Mucosa of descending colon (tissue), 3 donors: ENCODE results near the gene BNC2. TPM values are rescaled to one million over a fixed set of nuclear protein-coding genes. Genes with fewer than 3 reads are reported as not detected.

ENCODE experiments used
- ATAC-seq: fragments of 200-7000 bp; cut with Tn5 transposase; one replicate; pipeline ENCODE4 v1.9.1; 2020; ENCODE audit warnings: mild to moderate bottlenecking, moderate library complexity
- DNase-seq, 3 donors: peaks; one replicate each; pipeline ENCODE4 v3.0.0-alpha.2; 2020
- H3K36me3 ChIP-seq: fragments of 200-600 bp; one replicate; pipeline ENCODE4 v1.8.0; 2021; ENCODE audit warnings: low read depth, mild to moderate bottlenecking
- H3K4me1 ChIP-seq: fragments of 200-600 bp; one replicate; pipeline ENCODE4 v1.8.0; 2021; ENCODE audit warnings: low read depth, mild to moderate bottlenecking
- H3K4me3 ChIP-seq: fragments of 200-600 bp; one replicate; pipeline ENCODE4 v1.8.0; 2021; ENCODE audit warnings: mild to moderate bottlenecking
- H3K9me3 ChIP-seq: fragments of 200-600 bp; one replicate; pipeline ENCODE4 v1.8.0; 2021; ENCODE audit warnings: mild to moderate bottlenecking
- CTCF ChIP-seq: fragments of 200-600 bp; IDR thresholded peaks from one replicate; pipeline ENCODE4 v1.8.0; 2022; ENCODE audit warnings: antibody characterized with exemption, mild to moderate bottlenecking
- intact Hi-C, 2 donors: fragments of 100-400 bp; cut with DNase I in 1 of 2; cut with micrococcal nuclease in 1 of 2; formaldehyde crosslinking; loops; one replicate each; pipeline versions ENCODE4 v1.11.0 to v1.11.1; 2022; cut with DNase I, micrococcal nuclease
- total RNA-seq, 3 donors: library from RNA; stranded (reverse); fragmentation: NEBNext Ultra II Directional in 2 of 3; extraction: Animal tissue kit (Norgen Biotek cat#: 25700) in 2 of 3; gene quantifications; one replicate each; pipeline versions ENCODE4 v1.2.1 to v1.2.4, GENCODE V29; 2021 to 2023
- donor health status: DM: no; HTN: no; CAD: no; lungs with moderate emphysema.
- donor health status: DM: no; HTN: no; CAD: no.
- donor health status: DM: no; HTN: yes; CAD: no.

The BNC2 gene
- total RNA-seq, 3 donors from 2014 or later, result 8.2 to 192 (median 12.0) TPM

- intact Hi-C loops, result no loop called here
- DNase-seq, result no peak
- H3K9me3 ChIP-seq, result no peaks in the 10 kb centered on the region
- no peaks in the 10 kb centered on the region for H3K4me1 ChIP-seq
- ATAC-seq, result no peak
- no peaks in the 10 kb centered on the region for H3K36me3 ChIP-seq
- H3K4me3 ChIP-seq, result no peak overlapping the region
- no peak for TF ChIP-seq CTCF
These were observed 502.8 kb downstream of the BNC2 start for GRCh38 chr9:16367605-16368231.

- ATAC-seq, result no peak
- Histone ChIP-seq H3K9me3 (no peaks in the 10 kb centered on the region), H3K4me1 (no peaks in the 10 kb centered on the region), H3K4me3 (no peak overlapping the region), H3K36me3 (no peaks in the 10 kb centered on the region)
- TF ChIP-seq CTCF, result no peak
- intact Hi-C loops, result no loop called here
- DNase-seq, result peak in 1 of 3 donors; percentile 7
These were observed 506.1 kb downstream of the BNC2 start for GRCh38 chr9:16364347-16364746.

- DNase-seq (no peak), ATAC-seq (no peak)
- no peak for TF ChIP-seq CTCF
- intact Hi-C loops, result no loop called here
- Histone ChIP-seq H3K36me3 (no peaks in the 10 kb centered on the region), H3K4me3 (no peak overlapping the region), H3K4me1 (no peaks in the 10 kb centered on the region), H3K9me3 (no peaks in the 10 kb centered on the region)
These were observed 506.6 kb downstream of the BNC2 start for GRCh38 chr9:16363916-16364315.

GRCh38 chr9:16363073-16363781 is 507.2 kb downstream of the BNC2 start:
- H3K4me1 ChIP-seq, result no peaks in the 10 kb centered on the region
- H3K36me3 ChIP-seq, result no peaks in the 10 kb centered on the region
- no peak for ATAC-seq
- DNase-seq, result no peak
- no peak overlapping the region for H3K4me3 ChIP-seq
- no peak for TF ChIP-seq CTCF
- no peaks in the 10 kb centered on the region for H3K9me3 ChIP-seq
- intact Hi-C loops, result no loop called here

GRCh38 chr9:16361939-16362338 is 508.5 kb downstream of the BNC2 start:
- TF ChIP-seq CTCF, result no peak
- Histone ChIP-seq H3K36me3 (no peaks in the 10 kb centered on the region), H3K9me3 (no peaks in the 10 kb centered on the region), H3K4me3 (no peak overlapping the region), H3K4me1 (no peaks in the 10 kb centered on the region)
- intact Hi-C loops, result no loop called here
- ATAC-seq (no peak), DNase-seq (no peak)
